Skin of body (tissue), 2 donors: Measurements from ENCODE around the gene USH1C. TPM values are rescaled to one million over a fixed set of nuclear protein-coding genes. Genes with fewer than 3 reads are reported as not detected.

ENCODE experiments used
- DNase-seq: peaks from one replicate; lab custom pipeline; 2025; lab: John Stamatoyannopoulos, UW
- total RNA-seq: library from RNA; depleted of rRNA; stranded (reverse); fragments of >200 nt; gene quantifications from one replicate; pipeline ENCODE4 v1.2.3, GENCODE V29; 2014

USH1C gene
- 0.10 TPM for total RNA-seq

- no peak for DNase-seq
Measured at GRCh38 chr11:17544181-17544622, at the start of gene USH1C. TSS of gene USH1C (minus strand) at chr11:17544416. CDS start at chr11:17544307, 109 bp downstream.

- no peak for DNase-seq
Measured at GRCh38 chr11:17593466-17594245, 49.4 kb upstream of the USH1C start.

- no peak for DNase-seq
Measured at GRCh38 chr11:17591293-17591692, 47.1 kb upstream of the USH1C start.

GRCh38 chr11:17590463-17590862 is 46.2 kb upstream of the USH1C start:
- DNase-seq: no peak

GRCh38 chr11:17588721-17589120 is 44.5 kb upstream of the USH1C start:
- DNase-seq: no peak

GRCh38 chr11:17588166-17588565 is 44.0 kb upstream of the USH1C start:
- DNase-seq: no peak

GRCh38 chr11:17585911-17586695 is 41.9 kb upstream of the USH1C start:
- no peak for DNase-seq

- no peak for DNase-seq
Measured at GRCh38 chr11:17581732-17582053, 37.5 kb upstream of the USH1C start.

GRCh38 chr11:17581036-17581731 is 37.0 kb upstream of the USH1C start:
- DNase-seq: no peak

GRCh38 chr11:17580271-17580670 is 36.1 kb upstream of the USH1C start:
- DNase-seq: no peak

GRCh38 chr11:17579451-17579850 is 35.2 kb upstream of the USH1C start:
- DNase-seq: no peak

- no peak for DNase-seq
Measured at GRCh38 chr11:17578958-17579357, 34.7 kb upstream of the USH1C start.

GRCh38 chr11:17578296-17578695 is 34.1 kb upstream of the USH1C start:
- no peak for DNase-seq

GRCh38 chr11:17575431-17576425 is 31.5 kb upstream of the USH1C start:
- no peak for DNase-seq

GRCh38 chr11:17574141-17575091 is 30.2 kb upstream of the USH1C start:
- no peak for DNase-seq

GRCh38 chr11:17573526-17573925 is 29.3 kb upstream of the USH1C start:
- no peak for DNase-seq

GRCh38 chr11:17572791-17573460 is 28.7 kb upstream of the USH1C start:
- DNase-seq: no peak

- no peak for DNase-seq
Measured at GRCh38 chr11:17572359-17572690, 28.1 kb upstream of the USH1C start.
